ENCODE data around the gene FAM162B.
"Not testable (repeated sequence)": the region's sequence is repeated elsewhere in the genome, so short reads cannot be mapped to it uniquely, and the experiment has no call there.

The FAM162B gene

DNA sequence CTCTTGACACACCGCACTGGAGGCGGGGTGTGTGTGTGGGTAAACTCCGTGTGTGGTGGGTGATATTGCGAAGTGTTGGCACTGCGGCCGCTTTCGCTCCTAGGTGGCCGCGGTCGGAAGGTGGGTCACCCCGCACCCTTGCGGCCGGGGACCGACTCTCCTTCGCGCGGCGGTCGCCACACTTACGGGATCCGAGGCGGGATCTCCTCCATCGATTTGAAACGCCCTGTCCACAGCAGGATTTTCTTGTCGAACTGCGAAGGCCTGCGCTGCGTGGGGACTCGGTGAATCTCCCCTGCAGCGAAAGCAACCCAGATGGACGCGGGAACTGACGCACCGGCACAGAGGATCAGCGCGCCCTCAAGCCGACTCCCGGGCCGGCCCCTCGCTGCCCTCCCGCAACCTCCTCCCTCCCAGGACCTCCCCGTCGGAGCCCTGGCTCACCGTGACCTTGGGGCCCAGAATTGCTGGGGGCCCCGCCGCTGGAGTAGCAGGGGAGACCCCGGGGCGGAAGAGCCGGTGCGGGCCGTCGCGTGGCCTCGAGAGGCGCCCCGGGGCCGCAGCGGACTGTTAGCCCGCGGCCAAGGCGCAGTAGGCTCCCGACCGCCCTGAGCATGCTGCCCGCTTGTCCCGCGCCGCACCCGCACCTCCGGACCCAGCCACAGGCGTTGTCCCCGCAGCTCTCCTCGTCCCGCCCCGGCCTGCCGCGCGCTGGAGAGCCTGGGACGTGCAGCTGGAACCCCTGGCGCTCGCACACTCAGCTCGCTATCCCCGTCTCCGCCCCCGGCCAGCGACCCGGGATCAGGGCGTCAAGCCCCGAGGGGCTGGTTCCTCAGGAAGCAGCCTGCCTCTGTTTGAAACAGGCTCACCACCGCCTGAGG, at the start of gene FAM162B:
TSS of gene FAM162B (minus strand) at position 759 of the 881 bp plus-strand sequence. CDS start at position 616, 143 bp downstream.
- DNase-seq, result peak in 1 of 6 experiments; percentile 4

DNA sequence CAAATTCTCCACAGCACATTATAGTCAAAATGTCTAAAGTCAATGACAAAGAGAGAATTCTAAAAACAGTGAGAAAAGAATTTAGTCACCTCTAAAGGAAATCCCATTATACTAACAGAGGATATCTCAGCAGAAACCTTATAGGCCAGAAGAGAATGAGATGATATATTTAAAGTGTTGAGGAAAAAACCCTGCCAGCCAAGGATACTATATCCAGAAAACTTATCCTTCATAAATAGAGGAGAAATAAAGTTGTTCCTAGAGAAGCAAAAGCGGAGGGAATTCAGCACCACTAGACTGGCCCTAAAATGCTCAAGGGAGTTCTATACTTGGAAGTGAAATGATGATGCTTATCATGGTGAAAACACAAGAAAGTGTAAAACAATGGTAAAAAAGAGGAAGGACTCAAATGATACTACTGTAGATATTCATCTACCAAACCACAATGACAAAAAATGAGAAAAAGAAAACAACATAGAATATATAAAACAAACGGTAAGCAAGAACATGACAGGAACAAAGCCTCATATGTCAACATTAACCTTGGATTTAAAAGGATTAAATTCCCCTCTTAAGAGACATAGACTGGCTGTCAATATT, 46.6 kb upstream of the FAM162B start:
- no peak for DNase-seq

DNA sequence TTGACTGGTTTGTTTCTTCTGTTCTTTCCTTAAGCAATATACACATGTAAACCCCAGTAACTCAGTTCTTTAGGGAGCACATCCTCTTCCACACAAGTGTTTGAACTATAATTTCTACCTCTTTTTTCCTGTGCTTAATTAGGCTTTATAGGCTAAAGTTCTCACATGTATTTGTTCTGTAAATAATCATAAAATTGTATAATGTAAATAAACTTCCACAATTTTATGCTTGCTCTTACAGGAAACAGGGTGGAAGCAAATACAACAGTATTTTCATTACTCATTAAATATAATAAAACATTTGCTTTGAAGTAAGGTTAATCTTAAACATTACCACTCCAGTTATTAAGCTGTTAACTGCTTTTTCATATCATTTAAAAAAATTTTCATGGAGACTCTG, 36.5 kb upstream of the FAM162B start:
- no peak for DNase-seq

DNA sequence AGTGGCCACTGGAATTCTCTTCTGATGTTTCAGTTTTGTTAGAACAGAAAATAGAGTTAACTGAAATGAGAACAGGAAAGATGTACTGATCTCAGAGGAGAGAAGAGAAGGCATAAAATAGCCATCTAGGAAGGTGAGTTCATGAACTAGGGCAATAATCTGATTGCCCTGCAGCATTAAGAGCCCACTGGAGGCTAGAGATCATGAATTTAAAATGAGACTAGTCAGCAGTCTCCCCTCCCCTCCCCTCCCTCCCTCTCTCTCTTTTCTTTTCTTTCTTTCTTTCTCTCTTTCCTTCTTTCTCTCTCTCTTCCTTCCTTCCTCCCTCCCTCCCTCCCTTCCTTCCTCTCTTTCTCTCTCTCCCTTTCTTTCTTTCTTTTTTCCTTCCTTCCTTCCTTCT, 34.4 kb upstream of the FAM162B start:
- no peak for DNase-seq

DNA sequence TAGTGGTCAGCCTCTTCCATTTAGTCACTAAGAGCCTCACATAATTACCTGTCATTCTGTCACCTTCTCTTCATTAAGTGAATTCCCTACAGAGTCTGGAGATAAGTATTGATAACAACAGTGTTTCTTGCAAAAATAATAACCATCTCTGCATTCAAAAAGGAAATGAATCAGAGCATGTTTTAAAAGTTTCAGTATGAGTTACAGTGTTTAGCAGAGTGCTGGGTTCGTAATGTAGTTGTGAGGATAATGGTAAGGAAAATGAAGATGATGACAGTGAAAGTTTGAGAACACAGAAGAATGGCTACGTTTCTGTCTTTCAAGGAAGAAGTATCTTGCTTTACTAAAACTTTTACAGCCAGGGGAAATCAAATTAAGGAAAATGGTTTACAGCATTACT, 32.1 kb upstream of the FAM162B start:
- no peak for DNase-seq

DNA sequence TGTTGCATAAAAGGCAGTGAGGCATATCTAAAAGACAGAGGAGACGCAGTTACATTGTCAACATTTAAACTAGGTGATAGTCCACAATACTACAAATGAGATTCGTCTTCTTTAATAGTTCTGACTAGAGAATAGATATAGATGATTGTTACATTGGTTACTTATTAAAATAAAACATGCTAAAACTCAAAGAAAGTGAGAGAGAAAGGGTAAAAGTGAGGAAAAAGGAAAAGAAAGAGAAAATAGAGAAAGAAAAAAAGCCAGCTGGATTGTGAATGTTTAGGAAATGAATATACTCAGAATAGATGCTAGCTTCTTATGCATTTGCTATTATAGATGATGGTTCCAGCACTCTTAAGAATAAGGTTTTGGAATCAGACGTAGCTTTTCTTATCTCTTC, 27.7 kb upstream of the FAM162B start:
- DNase-seq, result no peak

DNA sequence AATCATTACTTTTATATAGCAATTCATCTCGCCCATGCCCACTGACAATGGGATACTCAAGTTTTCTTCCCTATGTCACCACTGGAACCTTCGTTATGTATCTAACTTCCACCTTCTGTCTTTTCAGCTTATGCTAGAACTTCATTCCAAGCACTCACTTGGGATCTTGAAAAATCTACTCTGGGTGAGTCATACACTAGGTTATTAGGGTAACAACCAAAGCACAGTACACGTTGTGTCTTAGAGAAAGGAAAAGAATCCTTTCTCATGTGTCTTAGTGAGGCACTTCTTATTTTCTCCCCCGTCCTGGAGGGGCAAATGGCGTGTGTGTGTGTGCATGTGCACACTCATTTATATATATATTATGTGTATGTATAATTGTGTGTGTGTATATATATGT, 18.3 kb upstream of the FAM162B start:
- no peak for DNase-seq

DNA sequence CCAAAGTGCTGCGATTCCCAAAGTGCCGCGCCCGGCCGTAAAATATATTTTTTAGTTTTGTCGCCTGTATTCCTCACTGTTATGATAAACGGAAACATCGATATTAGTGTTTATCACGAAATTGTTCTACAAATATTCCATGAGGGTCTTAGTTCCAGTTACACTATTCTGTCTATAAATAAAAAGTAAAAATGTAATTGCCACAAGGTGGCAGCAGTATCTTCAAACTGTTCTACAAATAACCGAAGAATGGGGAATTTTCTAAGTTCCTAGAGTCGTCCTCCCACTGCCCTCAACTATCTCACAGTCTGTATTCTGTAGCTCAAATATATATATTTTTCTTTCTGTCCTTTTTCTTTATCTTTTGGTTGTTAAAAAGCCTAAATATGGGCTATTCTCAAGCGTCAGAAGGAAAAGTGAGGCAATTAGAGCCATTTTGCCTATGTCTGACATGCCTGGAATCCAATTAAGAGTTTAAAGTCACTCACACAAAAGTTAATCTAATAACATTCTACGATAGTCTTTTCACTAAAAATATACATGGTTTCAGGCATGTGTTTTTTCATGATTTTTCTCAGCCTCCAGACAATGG, 14.2 kb upstream of the FAM162B start:
- DNase-seq, result peak in 1 of 6 experiments; percentile 1

DNA sequence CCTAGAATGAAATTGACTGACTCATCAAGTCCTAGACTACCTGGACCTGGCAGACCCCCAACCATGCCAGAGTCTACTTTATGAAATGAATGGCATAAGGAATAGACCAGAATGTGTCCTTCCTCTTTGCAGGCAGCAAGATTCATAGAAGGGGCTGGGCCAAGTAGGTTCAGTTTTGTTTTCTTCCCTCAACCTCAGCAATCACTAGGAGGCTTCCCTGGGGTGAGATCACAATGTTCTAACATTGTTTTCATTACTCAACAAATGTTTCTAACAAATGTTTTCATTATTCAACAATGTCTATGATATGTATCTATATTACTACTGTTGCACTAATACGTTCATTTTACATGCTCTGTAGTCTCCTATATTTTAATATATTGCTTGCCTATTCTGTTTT, 8.4 kb upstream of the FAM162B start:
- no peak for DNase-seq

DNA sequence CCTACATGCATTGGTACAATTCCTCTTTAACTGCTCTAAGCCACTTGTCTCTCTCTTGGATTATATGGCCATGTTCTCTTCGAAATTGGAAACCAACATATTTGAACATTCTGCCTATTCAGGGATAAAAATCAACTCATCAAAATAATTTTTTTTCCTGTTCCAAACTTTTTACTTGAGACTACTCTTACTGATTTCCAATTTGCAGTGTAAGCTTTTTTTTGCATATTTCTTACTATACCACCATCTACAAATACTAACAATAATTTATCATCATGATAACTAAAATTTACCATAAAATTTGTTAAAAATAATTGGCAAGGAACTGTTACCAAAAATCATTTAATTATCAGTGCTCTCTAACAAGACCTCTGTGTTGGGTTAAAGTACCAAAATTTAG, 6.9 kb upstream of the FAM162B start:
- no peak for DNase-seq

DNA sequence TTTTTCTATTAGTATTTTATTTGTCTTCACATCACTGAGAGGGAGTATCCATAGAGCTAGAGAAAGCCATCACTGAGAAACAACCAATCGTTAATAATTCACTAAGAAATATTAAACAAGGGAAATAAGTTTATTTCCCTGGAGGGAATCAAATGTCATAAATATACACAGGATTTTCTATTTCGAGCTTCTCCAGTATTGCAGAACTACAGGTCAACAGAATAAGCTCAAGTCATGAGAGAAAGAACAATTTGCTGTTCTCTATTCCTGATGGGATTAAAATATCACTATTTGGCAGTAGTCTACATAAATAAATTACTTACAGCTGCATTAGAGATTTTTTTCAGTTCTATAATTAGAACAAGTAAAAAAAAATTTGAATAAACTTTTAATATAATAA, 2.2 kb upstream of the FAM162B start:
- DNase-seq, result no peak

DNA sequence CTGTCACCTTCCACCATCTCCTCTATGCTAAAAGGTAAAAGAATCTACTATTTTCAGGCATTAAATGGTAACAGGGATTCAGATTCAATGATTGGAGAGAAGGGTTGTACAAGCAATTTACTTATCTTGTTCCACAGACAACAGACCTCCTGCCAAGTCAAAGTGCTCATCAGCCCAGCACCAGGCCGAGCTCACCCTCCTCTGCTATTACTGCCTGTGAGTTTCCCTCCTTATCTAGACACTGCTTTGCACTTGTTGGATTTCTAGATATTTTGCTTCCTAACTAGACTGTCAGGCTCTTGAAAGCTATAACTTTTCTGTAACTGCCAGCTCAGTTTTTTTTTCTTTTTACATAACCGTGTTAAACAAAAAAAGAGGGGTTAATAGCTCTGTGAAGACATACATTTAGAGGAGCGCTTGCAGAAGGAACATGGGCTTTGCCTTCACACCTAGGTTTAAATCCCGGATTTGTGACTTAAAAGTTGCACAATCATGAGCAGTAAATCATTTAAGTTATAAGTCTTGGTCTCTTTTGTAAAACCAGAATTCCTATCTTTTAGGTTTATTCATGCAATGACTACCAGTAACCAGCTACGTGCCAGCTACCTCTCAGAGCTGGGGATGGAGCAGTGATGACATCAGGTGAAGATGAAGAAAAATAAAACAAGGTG, 1.1 kb upstream of the FAM162B start:
- no peak for DNase-seq

DNA sequence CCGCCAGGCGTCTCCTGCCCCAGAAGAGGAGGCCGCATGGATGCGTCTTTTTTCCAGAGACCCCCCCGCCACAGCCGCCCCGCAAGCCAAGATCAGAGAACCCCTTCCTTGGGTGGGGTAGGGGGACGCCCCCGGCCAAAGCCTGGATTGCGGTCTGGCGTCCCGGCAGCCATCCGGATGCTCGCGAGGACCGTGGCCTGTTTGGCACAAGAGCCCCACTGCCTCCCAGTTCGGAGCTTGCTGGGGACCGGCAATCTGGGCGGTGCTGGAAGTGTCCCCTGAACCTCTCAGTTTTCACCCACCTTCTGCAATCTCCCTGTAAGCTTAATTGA, 924 bp downstream of the FAM162B start:
- DNase-seq, result no peak

DNA sequence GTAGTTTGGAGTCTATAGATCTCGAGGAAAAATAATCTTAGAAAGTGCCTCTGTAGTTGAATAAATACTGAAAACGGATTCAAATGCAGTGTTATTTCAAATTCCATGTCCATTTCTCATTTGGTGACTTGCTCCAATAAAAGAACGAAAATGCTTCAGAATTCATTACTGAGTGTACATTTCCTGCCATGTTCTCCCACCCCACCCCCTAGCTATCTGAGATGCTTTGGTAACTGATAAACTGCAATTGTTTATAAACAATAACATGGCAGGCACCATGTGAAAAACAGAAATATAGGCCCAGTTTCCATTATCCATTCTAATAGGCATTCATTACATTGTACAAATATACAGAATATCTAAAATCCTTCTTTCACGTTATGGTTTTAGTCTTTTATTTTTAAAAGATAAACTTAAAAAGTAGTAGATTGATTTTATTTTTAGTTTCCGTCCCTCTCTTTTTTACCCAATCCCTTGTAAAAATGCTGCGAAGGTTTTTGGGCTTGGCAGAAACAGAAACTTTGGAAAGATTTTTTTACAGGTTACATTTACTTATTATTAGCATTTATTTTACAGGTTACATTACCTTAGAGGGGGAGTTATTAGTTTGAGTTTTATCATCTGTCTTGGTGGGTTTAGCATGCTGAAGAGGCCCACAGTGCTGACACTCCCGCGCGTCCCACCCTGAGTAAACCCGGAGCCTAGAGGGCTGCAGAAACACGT, 1.5 kb downstream of the FAM162B start:
- no peak for DNase-seq

DNA sequence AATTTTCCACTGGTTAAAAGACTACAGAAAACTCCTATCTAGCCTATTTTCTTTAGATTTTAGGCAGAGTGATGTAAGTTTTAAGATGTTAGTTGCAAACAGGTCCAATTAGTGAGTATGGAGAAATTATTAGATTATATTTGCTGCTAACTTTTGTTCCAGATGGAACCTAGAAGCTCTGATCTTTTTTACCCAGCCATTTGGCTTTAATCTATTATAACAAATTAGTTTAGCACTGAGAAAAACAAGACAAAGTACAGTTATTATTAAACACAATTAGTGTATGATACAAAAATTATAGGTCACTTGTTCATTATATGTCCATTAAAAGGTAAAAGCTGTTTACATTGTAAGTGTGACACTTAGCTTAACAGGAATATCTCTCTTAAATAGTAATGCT, 2.5 kb downstream of the FAM162B start:
- no peak for DNase-seq

DNA sequence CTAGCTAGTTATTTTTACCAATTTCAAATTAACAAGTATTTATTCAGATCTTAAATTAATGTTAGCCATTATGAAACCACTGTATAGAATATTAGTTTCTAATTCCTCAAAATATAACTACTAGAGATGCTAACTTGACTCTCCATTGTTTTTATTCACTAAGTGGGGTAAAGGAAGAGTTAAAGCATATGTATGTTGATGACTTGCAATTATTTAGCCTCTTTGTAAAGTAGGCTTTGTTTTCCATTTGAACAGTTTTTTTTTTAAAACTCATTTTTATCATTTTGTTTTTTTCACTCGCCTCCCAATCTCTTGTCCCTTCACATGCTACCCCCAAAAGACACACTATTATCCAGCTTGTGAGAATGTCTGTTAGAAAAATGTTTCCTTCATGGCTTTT, 3.3 kb downstream of the FAM162B start:
- DNase-seq, result no peak

DNA sequence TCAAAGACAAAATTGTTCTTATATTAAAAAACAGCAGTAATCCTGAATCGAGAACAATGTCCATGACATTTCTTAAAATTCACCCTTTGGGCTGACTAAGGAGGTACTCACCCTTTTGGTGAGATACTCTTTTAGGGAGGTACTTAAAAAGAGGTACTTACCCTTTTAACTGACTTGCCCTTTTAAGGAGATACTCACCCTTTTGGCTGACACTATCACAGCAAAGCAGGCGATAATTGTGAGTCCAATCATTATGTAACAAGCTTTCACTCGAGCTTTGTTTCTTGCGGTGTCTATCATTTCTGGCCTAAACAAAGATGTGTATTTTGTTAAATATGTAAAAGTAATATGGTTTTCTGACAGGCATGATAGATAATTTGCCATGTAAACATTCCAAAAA, 3.7 kb downstream of the FAM162B start:
- no peak for DNase-seq

DNA sequence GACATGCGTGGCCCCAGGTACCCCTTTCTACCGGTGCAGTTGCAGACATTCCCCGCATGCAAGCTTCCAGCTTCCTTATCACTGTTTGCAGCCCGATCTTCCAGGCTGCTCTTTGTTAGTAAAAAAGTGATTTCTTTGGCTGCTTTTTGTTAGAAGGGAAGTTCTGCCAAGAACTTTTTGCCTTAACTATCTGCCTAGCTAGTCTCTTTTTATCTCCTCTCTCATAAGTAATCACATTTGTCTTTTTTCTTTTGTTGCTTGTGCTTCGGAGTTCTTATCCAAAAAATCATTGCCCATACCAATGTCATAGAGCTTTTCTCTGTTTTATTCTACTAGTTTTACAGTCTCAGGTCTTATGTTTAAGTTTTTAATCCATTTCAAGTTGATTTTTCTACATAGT, 20.3 kb downstream of the FAM162B start:
- no peak for DNase-seq

DNA sequence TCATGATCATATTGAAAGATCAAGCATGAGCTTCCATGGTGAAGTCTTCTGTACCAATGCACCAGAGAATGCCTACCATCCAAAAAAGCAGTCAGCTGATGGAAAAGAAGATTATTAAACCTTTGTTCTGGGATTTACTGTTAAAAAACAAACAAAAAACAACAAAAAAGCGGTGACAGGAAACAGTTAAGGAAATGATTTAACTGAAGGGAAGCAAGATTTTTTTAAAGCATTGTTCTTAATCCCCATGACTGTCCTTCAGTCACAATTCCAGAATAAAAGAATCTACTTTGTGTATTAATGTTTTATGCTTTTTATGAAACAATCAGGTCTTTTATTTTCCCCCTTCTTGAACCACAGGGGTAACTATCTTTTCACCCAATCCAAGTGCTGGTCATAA, 23.9 kb downstream of the FAM162B start:
- no peak for DNase-seq

DNA sequence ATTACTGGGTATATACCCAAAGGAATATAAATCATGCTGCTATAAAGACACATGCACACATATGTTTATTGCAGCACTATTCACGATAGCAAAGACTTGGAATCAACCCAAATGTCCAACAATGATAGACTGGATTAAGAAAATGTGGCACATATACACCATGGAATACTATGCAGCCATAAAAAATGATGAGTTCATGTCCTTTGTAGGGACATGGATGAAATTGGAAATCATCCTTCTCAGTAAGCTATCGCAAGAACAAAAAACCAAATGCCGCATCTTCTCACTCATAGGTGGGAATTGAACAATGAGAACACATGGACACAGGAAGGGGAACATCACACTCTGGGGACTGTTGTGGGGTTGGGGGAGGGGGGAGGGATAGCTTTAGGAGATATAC, 25.0 kb downstream of the FAM162B start:
- not testable (repeated sequence) for DNase-seq

DNA sequence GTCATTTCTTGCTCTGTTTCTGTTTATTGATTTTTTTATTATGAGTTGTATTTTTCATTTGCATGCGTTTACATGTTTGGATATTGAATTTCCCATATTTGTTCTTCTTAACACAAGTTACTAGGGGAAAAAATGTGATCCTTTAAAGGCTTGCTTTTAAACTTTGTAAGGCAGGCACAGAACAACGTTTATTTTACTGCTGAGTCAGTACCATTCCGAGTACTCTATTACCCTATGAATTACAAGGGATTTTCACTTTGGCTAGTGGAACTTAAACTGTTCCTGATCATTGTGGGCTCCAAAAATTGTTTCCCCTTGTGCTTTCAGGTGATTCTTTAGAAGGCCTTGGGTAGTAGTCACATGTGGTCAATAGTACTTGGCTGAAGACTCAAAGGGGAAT, 28.5 kb downstream of the FAM162B start:
- DNase-seq, result no peak

DNA sequence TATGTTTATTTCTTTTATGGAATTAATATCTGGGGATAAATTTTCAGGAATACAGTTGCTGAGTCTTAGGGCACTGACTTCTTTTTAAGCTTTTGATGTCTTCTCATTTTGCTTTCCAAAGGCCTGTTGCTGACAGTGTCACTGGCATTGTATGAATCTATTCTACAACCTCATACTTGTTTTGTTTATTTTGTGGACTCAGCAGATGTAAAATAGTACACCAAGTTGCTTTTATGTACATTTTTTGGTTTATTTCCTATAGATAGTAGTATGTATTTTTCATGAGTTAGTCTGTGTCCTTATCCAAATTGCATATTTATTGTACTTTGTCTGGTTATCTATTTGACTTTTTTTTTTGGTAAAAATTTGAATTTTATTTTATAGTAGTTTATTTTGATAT, 35.0 kb downstream of the FAM162B start:
- DNase-seq, result no peak

DNA sequence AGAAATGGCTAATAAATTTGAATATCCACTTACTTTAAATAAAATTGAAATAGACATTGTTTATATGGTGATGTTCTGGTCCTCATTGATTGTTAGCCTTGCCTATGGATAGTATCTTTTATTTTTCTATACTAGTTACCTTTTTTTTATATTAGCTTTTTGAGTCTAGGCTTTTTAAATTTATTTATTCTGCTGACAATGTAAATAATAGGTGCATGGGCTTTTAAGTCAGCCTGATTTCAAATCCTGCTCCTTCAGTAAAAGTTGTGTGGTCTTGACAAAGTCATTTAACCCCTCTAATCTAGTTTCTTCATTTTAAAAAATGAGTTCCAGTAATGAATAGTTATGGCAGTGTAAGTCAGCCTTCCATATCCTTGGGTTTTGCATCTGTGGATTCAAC, 38.6 kb downstream of the FAM162B start:
- no peak for DNase-seq
